Measurements from ENCODE around the gene FNDC3A.

DNA sequence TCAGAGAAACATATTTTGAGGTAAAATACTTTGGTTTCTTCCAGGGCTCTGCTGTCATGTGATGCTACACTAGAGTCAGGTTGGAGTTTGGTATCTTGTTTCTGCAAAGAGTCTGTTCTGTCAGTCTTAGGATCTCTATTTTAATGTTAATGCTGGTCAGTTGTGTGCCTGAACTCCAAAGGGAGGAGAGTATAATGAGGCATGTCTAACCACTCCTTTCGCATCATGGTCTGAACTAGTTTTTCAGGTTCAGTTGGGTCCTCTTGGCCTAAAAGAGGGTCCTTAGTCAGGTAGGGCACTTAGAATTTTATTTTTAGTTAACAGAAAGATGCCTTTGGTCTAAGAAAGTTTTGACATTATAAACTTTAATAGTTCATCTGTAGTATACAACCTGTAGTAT lies 78.2 kb downstream of the FNDC3A start:
- TF ChIP-seq CTCF (conservative IDR thresholded peaks at IDR 0.05; ENCODE audit: low read depth, low read length) = no peak
- no peak for TF ChIP-seq EZH2 (IDR thresholded peaks at IDR 0.05; ENCODE audit: borderline replicate concordance, low read depth, low read length, poor library complexity, severe bottlenecking)
